GM23338 (cell line): ENCODE measurements around the gene EXOSC7. TPM values are rescaled to one million over a fixed set of nuclear protein-coding genes. Genes with fewer than 3 reads are reported as not detected.

Source experiments
- ATAC-seq: fragments of 200-7000 bp; cut with Tn5 transposase; 3 replicates; pipeline ENCODE4 v1.9.1; 2020
- DNase-seq: peaks from one replicate; pipeline ENCODE4 v3.0.0-alpha.2; 2015; ENCODE audit warnings: low spot score
- H2AFZ ChIP-seq: fragments of 200-600 bp; sonication (generic); 2 replicates; pipeline ENCODE4 v1.8.0; 2016; ENCODE audit warnings: antibody characterized with exemption, mild to moderate bottlenecking, moderate library complexity
- H3F3A ChIP-seq: fragments of 200-600 bp; sonication (generic); replicated peaks from 2 replicates; pipeline ENCODE4 v1.8.0; 2017; ENCODE audit warnings: antibody characterized with exemption, mixed run types, low read depth
- H3K27ac ChIP-seq: fragments of 200-600 bp; sonication (generic); 2 replicates; pipeline ENCODE4 v1.6.1; 2016; ENCODE audit warnings: low read depth
- H3K27me3 ChIP-seq: fragments of 200-600 bp; sonication (generic); 2 replicates; pipeline ENCODE4 v1.8.0; 2016; ENCODE audit warnings: mild to moderate bottlenecking, mixed run types, moderate library complexity; ENCODE audit not compliant: insufficient read depth
- H3K36me3 ChIP-seq: fragments of 200-600 bp; sonication (generic); 2 replicates; pipeline ENCODE4 v1.8.0; 2016; ENCODE audit warnings: mild to moderate bottlenecking; ENCODE audit not compliant: insufficient read depth
- H3K4me1 ChIP-seq: fragments of 200-600 bp; sonication (generic); 2 replicates; pipeline ENCODE4 v1.8.0; 2016; ENCODE audit warnings: mild to moderate bottlenecking, moderate library complexity; ENCODE audit not compliant: insufficient read depth
- H3K4me2 ChIP-seq: fragments of 200-600 bp; sonication (generic); 2 replicates; pipeline ENCODE4 v1.7.1; 2017; ENCODE audit warnings: mixed run types
- H3K4me3 ChIP-seq: fragments of 200-600 bp; sonication (generic); 2 replicates; pipeline ENCODE4 v1.6.1; 2016; ENCODE audit warnings: mixed run types
- H3K79me2 ChIP-seq: fragments of 200-600 bp; sonication (generic); replicated peaks from 2 replicates; pipeline ENCODE4 v1.8.0; 2017; ENCODE audit warnings: mild to moderate bottlenecking; ENCODE audit not compliant: insufficient read depth
- H3K9me2 ChIP-seq: fragments of 200-600 bp; sonication (generic); 2 replicates; pipeline ENCODE4 v1.8.0; 2017; ENCODE audit not compliant: insufficient read depth
- H4K20me1 ChIP-seq: fragments of 200-600 bp; sonication (generic); replicated peaks from 2 replicates; pipeline ENCODE4 v1.8.0; 2017; ENCODE audit warnings: mild to moderate bottlenecking; ENCODE audit not compliant: insufficient read depth
- H3K27ac Mint-ChIP-seq: 2 replicates; pipeline ENCODE4 v1.8.0; 2020; ENCODE audit warnings: inconsistent platforms, mild to moderate bottlenecking, moderate library complexity, mixed read lengths
- H3K27me3 Mint-ChIP-seq: 3 replicates; pipeline ENCODE4 v1.8.0; 2022; ENCODE audit warnings: low read depth, mild to moderate bottlenecking, moderate library complexity, mixed read lengths, inconsistent platforms; ENCODE audit not compliant: insufficient read depth, poor library complexity
- H3K36me3 Mint-ChIP-seq: 3 replicates; pipeline ENCODE4 v1.8.0; 2021; ENCODE audit warnings: low read depth, mild to moderate bottlenecking, inconsistent platforms, moderate library complexity, mixed read lengths
- H3K4me1 Mint-ChIP-seq: 3 replicates; pipeline ENCODE4 v1.8.0; 2020; ENCODE audit warnings: mild to moderate bottlenecking, inconsistent platforms, mixed read lengths
- H3K4me3 Mint-ChIP-seq: 3 replicates; pipeline ENCODE4 v1.8.0; 2021; ENCODE audit warnings: moderate library complexity, mild to moderate bottlenecking, inconsistent platforms, mixed read lengths
- H3K9me3 Mint-ChIP-seq: 3 replicates; pipeline ENCODE4 v1.8.0; 2020; ENCODE audit warnings: moderate library complexity, mild to moderate bottlenecking, inconsistent platforms, mixed read lengths
- CREB1 ChIP-seq: fragments of 250-450 bp; sonication (Bioruptor Pico); IDR thresholded peaks from 2 replicates; pipeline ENCODE4 v1.5.0; 2020; ENCODE audit warnings: low read depth, mild to moderate bottlenecking, moderate library complexity
- CTCF ChIP-seq, 2 experiments: fragments of 200-600 bp in 1 of 2; sonication (generic) in 1 of 2; conservative IDR thresholded peaks; 2 replicates each; pipeline versions ENCODE4 v1.5.1 to v1.6.1; 2016 to 2017; ENCODE audit warnings: antibody characterized with exemption in 2 of 2, low read depth in 2 of 2, mild to moderate bottlenecking in 2 of 2, moderate library complexity in 1 of 2
- EZH2 ChIP-seq: fragments of 200-600 bp; sonication (generic); IDR thresholded peaks from one replicate; pipeline ENCODE4 v1.8.0; 2017; ENCODE audit warnings: antibody characterized with exemption, mild to moderate bottlenecking, low read depth; ENCODE audit not compliant: unreplicated experiment
- JUNB ChIP-seq: IDR thresholded peaks from one replicate; pipeline ENCODE4 v1.6.1; 2016; ENCODE audit warnings: antibody characterized with exemption; ENCODE audit not compliant: unreplicated experiment
- NANOG ChIP-seq: IDR thresholded peaks from 2 replicates; pipeline ENCODE4 v1.6.1; 2016; ENCODE audit warnings: antibody characterized with exemption, borderline replicate concordance
- POLR2AphosphoS5 ChIP-seq: IDR thresholded peaks from 2 replicates; pipeline ENCODE4 v1.6.1; 2016; ENCODE audit warnings: antibody characterized with exemption, low read depth
- STAT1 ChIP-seq: IDR thresholded peaks from one replicate; pipeline ENCODE4 v1.6.1; 2016; ENCODE audit warnings: antibody characterized with exemption; ENCODE audit not compliant: unreplicated experiment
- ZNF114 ChIP-seq: fragments of 250-450 bp; sonication (Bioruptor Pico); IDR thresholded peaks from 2 replicates; pipeline ENCODE4 v1.5.0; 2020; ENCODE audit warnings: mild to moderate bottlenecking, moderate library complexity
- ZNF331 ChIP-seq: fragments of 250-450 bp; sonication (Bioruptor Pico); IDR thresholded peaks from 2 replicates; pipeline ENCODE4 v1.5.0; 2020; ENCODE audit warnings: low read depth, mild to moderate bottlenecking, moderate library complexity
- ZNF462 ChIP-seq: fragments of 250-450 bp; sonication (Bioruptor Pico); IDR thresholded peaks from 2 replicates; pipeline ENCODE4 v1.5.0; 2020; ENCODE audit warnings: mild to moderate bottlenecking, moderate library complexity
- polyA plus RNA-seq: library from polyadenylated mRNA; unstranded; fragments of >200 nt; fragmentation: Nextera tagmentation; extraction: Ambion mirVana; gene quantifications from 2 replicates; pipeline ENCODE4 v1.2.1, GENCODE V29; 2016
- total RNA-seq: library from RNA; depleted of rRNA; stranded (reverse); fragments of >200 nt; shearing (Covaris generic); gene quantifications from 2 replicates; pipeline ENCODE4 v1.2.3, GENCODE V29; 2014

Gene EXOSC7
- total and polyA plus RNA-seq, 2 experiments from 2014 or later: 84.8 to 120 TPM

GRCh38 chr3:45032113-45032512 is 56.1 kb downstream of the EXOSC7 start (continued):
- TF ChIP-seq CTCF (conservative IDR thresholded peaks at IDR 0.05; ENCODE audit: low read depth in 2 of 2) (no peak), JUNB (no peak), NANOG (no peak), ZNF114 (CRISPR knock-in tag) (no peak), ZNF331 (CRISPR knock-in tag) (no peak), EZH2 (no peak), STAT1 (no peak), CREB1 (CRISPR knock-in tag) (no peak)

GRCh38 chr3:45033791-45034190 is 57.7 kb downstream of the EXOSC7 start:
- peaks cover 49% of the 10 kb centered on the region for H3K27me3 Mint-ChIP-seq
- no peak overlapping the region for H3K4me2 ChIP-seq
- TF ChIP-seq ZNF114 (CRISPR knock-in tag): no peak
- TF ChIP-seq ZNF331 (CRISPR knock-in tag): no peak
- TF ChIP-seq CREB1 (CRISPR knock-in tag): no peak
- no peak for TF ChIP-seq POLR2AphosphoS5
- no peak for TF ChIP-seq ZNF462 (CRISPR knock-in tag)
- no peak for TF ChIP-seq NANOG

More at GRCh38 chr3:45033791-45034190, 57.7 kb downstream of the EXOSC7 start:
- no peak for ATAC-seq
- H3K4me1 Mint-ChIP-seq: peaks cover 30% of the 10 kb centered on the region; the same call in 2 of the 3 replicates
- Histone ChIP-seq H3K79me2 (no peaks in the 10 kb centered on the region), H3K4me1 (peaks cover 13% of the 10 kb centered on the region), H3F3A (0 out of 2 replicates have a peak, but pooled peaks cover 4% of the 10 kb centered on the region), H3K27ac (no peak overlapping the region), H3K9me2 (no peaks in the 10 kb centered on the region), H2AFZ (no peak overlapping the region), H3K4me3 (no peak overlapping the region), H3K27me3 (peaks cover 40% of the 10 kb centered on the region), H3K36me3 (no peaks in the 10 kb centered on the region), H4K20me1 (no peaks in the 10 kb centered on the region)
- no peaks in the 10 kb centered on the region for H3K36me3 Mint-ChIP-seq
- no peak overlapping the region; the same call in 2 of the 3 replicates for H3K4me3 Mint-ChIP-seq
- no peak for DNase-seq
- no peaks in the 10 kb centered on the region for H3K9me3 Mint-ChIP-seq
- H3K27ac Mint-ChIP-seq: no peak overlapping the region
